Endometrial microvascular endothelial cells (primary cell): Measurements from ENCODE around the gene LRIG1. TPM values are rescaled to one million over a fixed set of nuclear protein-coding genes. Genes with fewer than 3 reads are reported as not detected.
"Not testable (repeated sequence)": the region's sequence is repeated elsewhere in the genome, so short reads cannot be mapped to it uniquely, and the experiment has no call there.

ENCODE experiments used
- in situ Hi-C: cut with HindIII; loops from 2 replicates; pipeline ENCODE4 v1.10.0; 2017; ENCODE audit warnings: low sequenced_read_pairs, low pct_unique_long_range_greater_than_20kb; ENCODE audit errors: inconsistent ontology term
- total RNA-seq: library from RNA; depleted of rRNA; stranded (reverse); fragments of >200 nt; gene quantifications from one replicate; pipeline ENCODE4 v1.2.3, GENCODE V29; 2015; ENCODE audit errors: inconsistent ontology term

LRIG1 gene
- total RNA-seq, 1 donor from 2014 or later: 8.3 TPM

GRCh38 chr3:66432041-66432766 lies 68.6 kb downstream of the LRIG1 start:
- in situ Hi-C loops: no loop called here

GRCh38 chr3:66431494-66431893 lies 69.3 kb downstream of the LRIG1 start:
- in situ Hi-C loops: no loop called here

GRCh38 chr3:66430876-66431275 lies 69.9 kb downstream of the LRIG1 start:
- in situ Hi-C loops: no loop called here

- in situ Hi-C loops: no loop called here
These were observed 72.1 kb downstream of the LRIG1 start for GRCh38 chr3:66428733-66429132.

GRCh38 chr3:66427951-66428474 lies 72.8 kb downstream of the LRIG1 start:
- in situ Hi-C loops: no loop called here

- in situ Hi-C loops: no loop called here
These were observed 73.5 kb downstream of the LRIG1 start for GRCh38 chr3:66427352-66427751.

GRCh38 chr3:66426135-66426534 lies 74.7 kb downstream of the LRIG1 start:
- in situ Hi-C loops: no loop called here

GRCh38 chr3:66425576-66426114 lies 75.2 kb downstream of the LRIG1 start:
- in situ Hi-C loops: no loop called here

GRCh38 chr3:66425032-66425431 lies 75.8 kb downstream of the LRIG1 start:
- in situ Hi-C loops: no loop called here

GRCh38 chr3:66423791-66424190 lies 77.0 kb downstream of the LRIG1 start:
- in situ Hi-C loops: no loop called here

GRCh38 chr3:66421893-66422292 lies 78.9 kb downstream of the LRIG1 start:
- in situ Hi-C loops: not testable (repeated sequence)

GRCh38 chr3:66421144-66421543 lies 79.7 kb downstream of the LRIG1 start:
- in situ Hi-C loops: not testable (repeated sequence)

- in situ Hi-C loops: no loop called here
These were observed 81.8 kb downstream of the LRIG1 start for GRCh38 chr3:66419036-66419435.

- in situ Hi-C loops: no loop called here
These were observed 82.3 kb downstream of the LRIG1 start for GRCh38 chr3:66418475-66418931.

GRCh38 chr3:66416556-66417304 lies 84.1 kb downstream of the LRIG1 start:
- in situ Hi-C loops: no loop called here

GRCh38 chr3:66415867-66416428 lies 84.9 kb downstream of the LRIG1 start:
- in situ Hi-C loops: no loop called here

- in situ Hi-C loops: no loop called here
These were observed 86.0 kb downstream of the LRIG1 start for GRCh38 chr3:66414846-66415245.

- in situ Hi-C loops: no loop called here
These were observed 87.6 kb downstream of the LRIG1 start for GRCh38 chr3:66413151-66413751.
